Measurements from ENCODE around the gene DPM3. TPM values are rescaled to one million over a fixed set of nuclear protein-coding genes. Genes with fewer than 3 reads are reported as not detected.

Gene DPM3
- total and polyA plus RNA-seq, 2 of the 13 experiments (the other 11 are each of a cell fraction or from before 2014, with no cell fraction given), result 23.2 to 53.4 TPM

GRCh38 chr1:155135415-155136028, 4.8 kb downstream of the DPM3 start, which contains the start of gene SLC50A1 (continued):
- TF ChIP-seq HIVEP1 (CRISPR knock-in tag; IDR thresholded peaks at IDR 0.05) (peak; percentile 19; the same call in 1 of the 2 replicates), MLX (CRISPR knock-in tag; IDR thresholded peaks at IDR 0.05) (peak; percentile 63), MLXIP (CRISPR knock-in tag; IDR thresholded peaks at IDR 0.05; ENCODE audit: borderline replicate concordance) (no peak), KLF16 (CRISPR knock-in tag; IDR thresholded peaks at IDR 0.05) (peak in 1 of 2 experiments; percentile 65; a peak in 1 of 4 replicates), ZNF496 (CRISPR knock-in tag; IDR thresholded peaks at IDR 0.05; ENCODE audit: insufficient replicate concordance) (no peak), SMYD3 (CRISPR knock-in tag; IDR thresholded peaks at IDR 0.05) (no peak), SMC3 (IDR thresholded peaks at IDR 0.05; ENCODE audit: low read length) (no peak; the same call in 1 of the 2 replicates), MNT (IDR thresholded peaks at IDR 0.05) (peak; percentile 59), ZNF567 (CRISPR knock-in tag; IDR thresholded peaks at IDR 0.05; ENCODE audit: borderline replicate concordance) (no peak; the same call in 1 of the 2 replicates), TAF15 (IDR thresholded peaks at IDR 0.05; ENCODE audit: low read depth, low read length, poor library complexity, severe bottlenecking) (peak; percentile 99), MAX (IDR thresholded peaks at IDR 0.05) (no peak), FLYWCH1 (CRISPR knock-in tag; IDR thresholded peaks at IDR 0.05) (no peak), HNF4A (CRISPR knock-in tag; IDR thresholded peaks at IDR 0.05) (no peak), ZMYM4 (CRISPR knock-in tag; IDR thresholded peaks at IDR 0.05) (peak; percentile 39; the same call in 1 of the 2 replicates), FOXC1 (CRISPR knock-in tag; IDR thresholded peaks at IDR 0.05; ENCODE audit: borderline replicate concordance) (peak; percentile 56; the same call in 1 of the 2 replicates), KMT2A (CRISPR knock-in tag; IDR thresholded peaks at IDR 0.05) (no peak), ARID2 (CRISPR knock-in tag; IDR thresholded peaks at IDR 0.05; ENCODE audit: borderline replicate concordance) (no peak), UBTF (CRISPR knock-in tag; IDR thresholded peaks at IDR 0.05) (0 out of 2 replicates have a peak, but pooled peaks have one; percentile 32), GRHL1 (CRISPR knock-in tag; conservative IDR thresholded peaks at IDR 0.05) (no peak)
